Measurements from ENCODE around the gene EIF1B. TPM values are rescaled to one million over a fixed set of nuclear protein-coding genes. Genes with fewer than 3 reads are reported as not detected.

Gene EIF1B
- total RNA-seq, 1 donor from 2014 or later = 327 TPM

- intact Hi-C loops (cut with DNase I) = no loop called here
- no peak for ATAC-seq
Observed at GRCh38 chr3:40333852-40334251, 24.3 kb downstream of the EIF1B start.

GRCh38 chr3:40336101-40336500, 26.6 kb downstream of the EIF1B start:
- ATAC-seq (no peak), DNase-seq (ENCODE audit: missing footprints) (no peak)
- intact Hi-C loops (cut with DNase I) = no loop called here

More at GRCh38 chr3:40333852-40334251, 24.3 kb downstream of the EIF1B start:
- no peak for DNase-seq (ENCODE audit: missing footprints)

- intact Hi-C loops (cut with DNase I) = no loop called here
Observed at GRCh38 chr3:40336511-40337135, 27.1 kb downstream of the EIF1B start.

DNA sequence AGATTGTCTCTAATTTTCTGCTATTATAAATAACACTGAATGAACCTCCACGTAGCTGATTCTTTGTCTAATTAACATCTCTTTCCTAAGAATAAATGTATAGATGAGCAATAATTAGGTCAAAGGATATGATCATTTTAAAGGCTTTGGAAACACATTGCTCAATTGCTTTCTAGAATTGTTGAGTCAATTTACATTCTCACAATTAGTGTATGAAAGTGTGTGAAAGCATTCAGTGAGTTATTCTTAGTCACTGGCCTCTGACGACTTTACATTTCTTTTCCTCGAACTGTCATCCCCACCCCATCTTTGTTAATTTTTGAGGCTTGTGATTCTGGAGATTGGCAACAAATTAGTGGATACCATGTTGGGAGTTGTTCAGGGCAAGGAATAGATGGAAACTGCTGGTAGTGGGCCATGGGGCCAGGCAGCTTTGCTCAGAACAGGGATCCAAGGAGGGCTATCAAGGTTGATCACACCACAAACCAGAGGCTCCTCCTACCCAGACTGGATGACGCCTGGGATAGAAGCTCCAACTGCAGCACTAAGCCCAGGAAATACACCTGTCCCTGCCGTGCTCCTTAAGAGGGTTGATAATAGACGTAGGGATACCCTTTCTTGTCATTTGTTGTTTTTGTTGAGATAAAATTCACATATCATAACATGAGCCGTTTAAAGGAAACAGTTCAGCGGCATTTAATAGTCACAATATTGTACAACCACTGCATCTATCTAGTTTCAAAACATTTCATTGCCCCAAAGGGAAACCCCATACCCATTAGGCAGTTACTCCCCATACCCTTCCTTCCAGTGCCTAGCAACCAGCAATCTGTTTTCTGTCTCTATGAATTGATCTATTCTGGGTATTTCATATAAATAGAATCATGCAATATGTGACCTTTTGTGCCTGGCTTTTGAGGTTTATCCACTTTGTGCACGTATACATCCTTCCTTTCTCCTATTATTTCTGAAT, 27.9 kb downstream of the EIF1B start:
- ATAC-seq = no peak
- intact Hi-C loops (cut with DNase I) = no loop called here
- no peak for DNase-seq (ENCODE audit: missing footprints)

More at GRCh38 chr3:40336511-40337135, 27.1 kb downstream of the EIF1B start:
- ATAC-seq (no peak), DNase-seq (ENCODE audit: missing footprints) (no peak)

DNA sequence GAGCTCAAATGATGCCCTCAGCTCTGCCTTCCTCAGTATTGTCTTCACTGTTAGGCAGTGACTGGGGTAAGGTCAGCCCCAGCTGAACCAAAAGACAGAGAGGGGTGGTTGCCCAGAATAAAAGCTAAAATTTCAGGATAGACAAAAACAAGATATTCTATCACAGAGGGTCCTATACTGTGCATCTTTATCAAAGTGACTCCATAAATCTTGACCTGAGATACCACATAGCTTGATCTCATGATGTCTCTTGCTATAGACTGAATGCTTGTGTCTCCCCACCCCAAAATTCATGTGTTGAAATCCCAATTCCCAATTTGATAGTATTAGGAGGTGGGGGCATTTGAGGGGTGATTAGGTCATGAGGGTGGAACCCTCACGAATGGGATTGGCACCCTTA, 30.4 kb downstream of the EIF1B start:
- no peak for DNase-seq (ENCODE audit: missing footprints)
- intact Hi-C loops (cut with DNase I) = no loop called here
- ATAC-seq = no peak

DNA sequence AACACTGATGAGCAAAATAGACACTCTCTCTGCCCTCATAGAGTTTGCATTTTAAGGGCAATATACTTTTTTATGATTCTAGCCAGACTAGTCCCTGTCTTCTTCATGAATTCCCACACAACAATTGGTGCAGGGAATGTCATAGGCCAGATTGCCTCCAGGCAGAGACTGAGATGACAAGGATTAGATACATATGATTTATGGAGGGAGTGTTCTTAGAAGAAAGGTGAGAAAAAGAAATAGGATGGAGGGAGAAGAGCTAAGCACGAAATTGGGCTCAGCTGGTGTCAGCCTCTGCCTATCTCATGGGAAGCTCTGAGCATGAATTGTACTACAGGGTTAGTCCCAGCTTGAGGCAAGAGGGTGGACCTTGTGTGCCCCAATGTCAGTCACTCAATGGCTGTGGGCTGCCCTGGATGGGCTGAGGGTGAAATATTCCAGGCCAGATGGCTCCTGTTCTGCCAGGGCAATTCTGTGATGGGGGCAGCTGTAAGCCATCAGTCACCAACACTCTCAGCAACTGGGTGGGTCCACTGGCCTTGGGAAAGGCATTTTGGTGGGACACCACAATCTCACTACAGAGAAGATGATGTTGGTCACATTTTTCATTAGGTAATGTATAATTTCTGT, 31.1 kb downstream of the EIF1B start:
- ATAC-seq = no peak
- no peak for DNase-seq (ENCODE audit: missing footprints)
- intact Hi-C loops (cut with DNase I) = no loop called here

DNA sequence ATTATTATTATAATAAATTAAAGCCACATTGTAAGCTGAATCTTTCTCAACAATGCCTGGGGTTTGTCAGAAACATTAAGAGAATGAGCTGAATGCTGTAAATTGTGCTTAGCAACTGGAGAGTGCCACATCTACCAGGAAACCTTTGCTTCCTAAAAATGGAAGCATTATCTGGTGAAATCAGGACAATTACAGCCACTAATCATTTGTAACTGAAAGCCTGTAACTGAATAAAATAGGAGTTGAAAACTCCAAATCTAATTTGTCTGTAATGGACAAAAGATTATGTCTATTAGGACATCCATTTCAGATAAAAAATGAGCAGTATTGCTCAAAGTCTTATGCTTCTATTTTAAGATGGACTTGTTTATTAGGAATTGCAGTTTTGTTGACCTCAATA, 32.2 kb downstream of the EIF1B start:
- DNase-seq (ENCODE audit: missing footprints) = no peak

DNA sequence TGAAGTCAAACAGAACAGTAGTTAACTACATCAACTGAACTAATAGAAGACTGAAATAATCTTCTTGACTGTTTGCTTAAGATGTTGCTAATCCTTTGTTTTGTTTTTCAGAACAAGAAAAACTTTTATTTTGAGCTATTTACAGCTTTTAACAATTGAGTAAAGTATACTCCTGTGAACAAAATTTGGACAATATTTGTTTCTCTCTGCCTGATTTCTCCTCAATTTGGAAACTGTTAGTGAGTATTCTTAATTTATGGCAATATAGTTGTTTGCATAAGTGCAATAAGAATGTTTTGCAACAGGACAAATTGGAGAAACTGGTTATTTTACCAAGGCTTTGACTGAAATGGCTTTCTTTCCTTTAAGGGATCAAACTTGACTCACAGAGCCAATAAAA, 41.0 kb downstream of the EIF1B start:
- ATAC-seq (no peak), DNase-seq (ENCODE audit: missing footprints) (no peak)
- intact Hi-C loops (cut with DNase I) = no loop called here

More for the DNA sequence above, 32.2 kb downstream of the EIF1B start:
- intact Hi-C loops (cut with DNase I) = no loop called here
- no peak for ATAC-seq

DNA sequence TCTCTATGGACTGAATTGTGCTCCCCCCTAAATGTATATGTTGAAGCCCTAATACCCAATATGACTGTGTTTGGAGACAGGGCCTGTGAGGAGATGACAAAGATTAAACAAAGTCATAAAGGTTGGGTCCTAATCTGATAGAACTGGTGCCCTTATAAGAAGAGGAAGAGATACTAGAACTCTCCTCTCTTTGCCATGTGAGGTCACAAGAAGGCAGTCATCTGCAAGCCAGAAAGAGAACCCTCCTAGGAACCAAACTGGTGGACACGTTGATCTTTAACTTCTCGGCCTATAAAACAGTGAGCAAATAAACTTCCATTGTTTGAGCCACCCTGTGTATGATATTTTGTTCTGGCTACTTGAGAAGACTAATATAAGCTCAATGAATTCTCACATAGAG, 45.9 kb downstream of the EIF1B start:
- no peak for DNase-seq (ENCODE audit: missing footprints)
- intact Hi-C loops (cut with DNase I) = no loop called here
- ATAC-seq = no peak

DNA sequence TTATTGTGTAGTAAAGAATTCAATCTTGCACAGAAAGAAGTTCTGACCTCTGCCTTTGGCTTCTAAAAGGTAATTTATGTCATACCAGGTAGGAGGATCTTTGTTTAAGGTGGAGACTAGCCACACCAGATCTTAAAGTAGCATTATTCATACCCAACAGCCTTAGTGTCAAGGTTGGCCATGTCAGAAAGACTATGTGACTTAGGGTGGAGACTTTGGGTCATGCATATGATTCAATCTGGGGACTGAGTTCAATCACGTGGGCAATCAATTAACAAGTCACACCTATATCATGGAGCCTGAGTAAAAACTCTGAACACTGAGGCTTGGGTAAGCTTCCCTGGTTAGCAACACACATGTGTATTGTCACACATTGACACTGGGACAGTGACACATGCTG, 48.9 kb downstream of the EIF1B start:
- DNase-seq (ENCODE audit: missing footprints) (no peak), ATAC-seq (no peak)
- intact Hi-C loops (cut with DNase I) = no loop called here

Other genes starting within 250 kb of the EIF1B start
- 0.11 TPM for gene ENTPD3, start 77.5 kb downstream of the EIF1B start, total RNA-seq
- gene RPL14, start 147.6 kb downstream of the EIF1B start, total RNA-seq = 1,077 TPM
- gene ZNF619, start 167.4 kb downstream of the EIF1B start, total RNA-seq = 3.9 TPM
- gene ZNF620, start 196.3 kb downstream of the EIF1B start, total RNA-seq = 1.6 TPM
- 10.5 TPM for gene ZNF621, start 215.3 kb downstream of the EIF1B start, total RNA-seq

All from Right ventricle myocardium inferior (tissue), 1 donor.